ENCODE data around the gene ANKMY2.
"Not testable (repeated sequence)": the region's sequence is repeated elsewhere in the genome, so short reads cannot be mapped to it uniquely, and the experiment has no call there.

The ANKMY2 gene

DNA sequence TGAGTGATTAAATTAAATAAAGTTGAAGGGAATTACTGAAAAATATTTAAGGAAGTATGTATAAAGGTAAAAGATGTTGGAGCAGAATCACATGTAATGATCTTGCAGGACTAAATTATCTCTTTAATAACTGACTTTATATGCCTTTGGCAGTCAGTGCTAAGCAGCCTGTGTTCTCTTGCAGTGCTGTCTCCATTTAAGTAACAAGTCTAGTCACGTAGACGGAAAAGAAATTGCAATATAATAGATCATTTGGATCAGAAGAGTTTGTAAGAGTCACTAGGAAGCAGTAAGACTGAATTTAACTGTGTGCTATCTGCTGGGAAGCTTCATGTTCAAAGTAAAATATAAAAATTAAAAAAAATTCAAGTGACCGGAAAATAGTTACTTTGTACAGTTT is 21.8 kb upstream of the ANKMY2 start:
- H4K8ac ChIP-seq (ENCODE audit: low read length) = no peak overlapping the region
- H3K9me3 ChIP-seq (ENCODE audit: control insufficient read depth, low read length) = no peaks in the 10 kb centered on the region
- H3K4me2 ChIP-seq (ENCODE audit: low read length, poor library complexity, severe bottlenecking) = no peak overlapping the region
- WGBS = 94% methylated on average over 3 of the region's 3 CpGs
- no peak overlapping the region for H2BK12ac ChIP-seq (ENCODE audit: low read length in 2 of 2)
- no peak overlapping the region for H2AK5ac ChIP-seq (ENCODE audit: low read length, severe bottlenecking)
- peaks cover 11% of the 10 kb centered on the region for H3K79me1 ChIP-seq (replicated peaks; ENCODE audit: low read length, poor library complexity, severe bottlenecking)
- no peak for DNase-seq
- no peak overlapping the region for H3K18ac ChIP-seq (ENCODE audit: low read depth in 1 of 2, low read length in 2 of 2)
- H3K27me3 ChIP-seq (ENCODE audit: control insufficient read depth in 1 of 2, insufficient read depth in 1 of 2, low read length in 2 of 2) = no peaks in the 10 kb centered on the region
- H3K23ac ChIP-seq (ENCODE audit: low read length in 2 of 2) = no peak overlapping the region
- no peak overlapping the region for H2BK120ac ChIP-seq (ENCODE audit: low read depth, low read length)
- H3K4me1 ChIP-seq (ENCODE audit: control insufficient read depth, insufficient read depth, low read depth, low read length) = peaks cover 5% of the 10 kb centered on the region
- no peak overlapping the region for H2BK5ac ChIP-seq (ENCODE audit: low read depth, low read length, poor library complexity, severe bottlenecking)
- H3K14ac ChIP-seq (ENCODE audit: low read length in 2 of 2) = no peak overlapping the region
- no peak overlapping the region for H3K27ac ChIP-seq (ENCODE audit: low read length, poor library complexity, severe bottlenecking)
- no peak overlapping the region for H2BK15ac ChIP-seq (ENCODE audit: low read depth, poor library complexity, severe bottlenecking)
- H3K36me3 ChIP-seq (ENCODE audit: control insufficient read depth in 1 of 2, insufficient read depth in 2 of 2, low read depth in 1 of 2, low read length in 2 of 2) = peaks cover 8 to 13% of the 10 kb centered on the region in 2 experiments
- H4K91ac ChIP-seq (ENCODE audit: low read length) = no peak overlapping the region
- H3K4me3 ChIP-seq (ENCODE audit: insufficient read depth in 1 of 2, low read depth in 1 of 2, low read length in 2 of 2) = no peak overlapping the region
- H3K9ac ChIP-seq (ENCODE audit: low read length) = peak overlapping the region; percentile 90
- H2AFZ ChIP-seq (ENCODE audit: low read depth, low read length) = no peak overlapping the region
- H3K4ac ChIP-seq (ENCODE audit: low read depth in 1 of 2, low read length in 2 of 2) = no peak overlapping the region

DNA sequence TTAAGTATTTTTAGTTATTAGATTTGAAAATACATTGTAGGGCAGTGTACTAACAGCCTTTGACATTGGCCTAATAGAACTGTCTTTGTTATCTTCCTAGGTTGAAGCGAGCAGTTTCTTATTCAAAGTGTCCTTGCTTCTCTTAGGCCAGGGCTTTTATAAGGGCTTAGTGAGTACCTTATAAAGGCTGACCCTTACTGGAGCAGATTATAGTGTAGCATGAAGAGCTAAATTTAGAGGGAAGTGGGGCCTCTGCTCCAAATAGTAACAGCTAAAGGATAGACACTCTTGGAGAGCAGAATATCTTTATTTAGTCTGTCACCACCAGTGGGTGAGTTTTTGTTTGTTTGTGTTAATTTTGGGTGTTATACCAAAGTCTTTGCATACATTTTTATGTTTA is 16.4 kb upstream of the ANKMY2 start:
- H3K9me3 ChIP-seq (ENCODE audit: control insufficient read depth, low read length) = no peaks in the 10 kb centered on the region
- WGBS = 93% methylated on average over 1 of the region's 1 CpG

DNA sequence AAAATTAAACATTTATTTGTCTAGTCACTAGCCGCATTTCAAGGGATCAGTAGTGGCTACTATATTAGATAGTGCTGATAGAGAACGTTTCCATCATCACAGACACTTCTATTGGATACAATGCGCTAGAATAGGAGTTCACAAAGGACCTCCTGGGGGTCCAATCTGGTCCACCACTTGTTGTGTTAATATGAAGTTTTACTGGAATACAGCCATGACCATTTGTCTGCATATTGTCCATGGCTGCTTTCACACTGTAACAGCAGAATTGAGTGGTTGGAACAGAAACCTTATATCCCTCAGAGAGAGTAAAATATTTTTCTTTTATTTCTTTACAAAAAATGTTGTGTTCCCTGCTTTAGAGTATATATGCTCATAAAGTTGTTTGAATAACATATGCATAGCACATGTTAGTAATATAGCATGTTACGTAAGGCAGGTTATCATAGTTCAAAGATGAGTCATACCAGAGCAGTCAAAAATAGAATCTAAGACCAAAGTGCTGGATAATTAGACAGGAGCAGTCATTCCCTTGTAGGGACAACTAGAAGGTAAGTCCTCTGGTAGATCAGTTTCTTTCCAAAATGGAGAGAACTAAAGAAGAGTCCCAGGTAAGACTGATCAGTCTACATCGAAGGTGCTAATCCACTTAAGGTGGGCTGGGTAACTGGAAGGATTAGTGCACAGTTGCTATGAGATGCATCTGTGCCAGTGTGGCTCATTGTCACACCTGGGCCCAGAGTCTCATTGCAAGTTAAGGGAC is 15.3 kb upstream of the ANKMY2 start:
- Histone ChIP-seq H3K4me2 (ENCODE audit: low read length, poor library complexity, severe bottlenecking) (no peak overlapping the region), H3K14ac (ENCODE audit: low read length in 2 of 2) (no peak overlapping the region), H3K27ac (ENCODE audit: low read length, poor library complexity, severe bottlenecking) (no peak overlapping the region), H3K9ac (ENCODE audit: low read length) (no peak overlapping the region), H2BK12ac (ENCODE audit: low read length in 2 of 2) (no peak overlapping the region), H3K9me3 (ENCODE audit: control insufficient read depth, low read length) (no peaks in the 10 kb centered on the region), H2AFZ (ENCODE audit: low read depth, low read length) (no peak overlapping the region), H3K18ac (ENCODE audit: low read depth in 1 of 2, low read length in 2 of 2) (peak overlapping the region in 1 of 2 experiments; percentile 59), H2BK5ac (ENCODE audit: low read depth, low read length, poor library complexity, severe bottlenecking) (no peak overlapping the region), H3K79me1 (replicated peaks; ENCODE audit: low read length, poor library complexity, severe bottlenecking) (peaks cover 12% of the 10 kb centered on the region), H4K8ac (ENCODE audit: low read length) (no peak overlapping the region), H3K36me3 (ENCODE audit: control insufficient read depth in 1 of 2, insufficient read depth in 2 of 2, low read depth in 1 of 2, low read length in 2 of 2) (peaks cover 0 to 10% of the 10 kb centered on the region in 2 experiments), H2BK15ac (ENCODE audit: low read depth, poor library complexity, severe bottlenecking) (no peak overlapping the region), H2AK5ac (ENCODE audit: low read length, severe bottlenecking) (no peak overlapping the region), H3K4ac (ENCODE audit: low read depth in 1 of 2, low read length in 2 of 2) (no peak overlapping the region), H3K27me3 (ENCODE audit: control insufficient read depth in 1 of 2, insufficient read depth in 1 of 2, low read length in 2 of 2) (no peaks in the 10 kb centered on the region), H3K23ac (ENCODE audit: low read length in 2 of 2) (no peak overlapping the region), H3K4me1 (ENCODE audit: control insufficient read depth, insufficient read depth, low read depth, low read length) (peaks cover 2% of the 10 kb centered on the region), H3K4me3 (ENCODE audit: insufficient read depth in 1 of 2, low read depth in 1 of 2, low read length in 2 of 2) (peak overlapping the region in 1 of 2 experiments; percentile 36), H4K91ac (ENCODE audit: low read length) (no peak overlapping the region), H2BK120ac (ENCODE audit: low read depth, low read length) (no peak overlapping the region)
- 70% methylated on average over 4 of the region's 5 CpGs for WGBS
- DNase-seq = peak; percentile 67

More for the DNA sequence above, 16.4 kb upstream of the ANKMY2 start:
- Histone ChIP-seq H3K4me2 (ENCODE audit: low read length, poor library complexity, severe bottlenecking) (no peak overlapping the region), H4K91ac (ENCODE audit: low read length) (no peak overlapping the region), H3K27ac (ENCODE audit: low read length, poor library complexity, severe bottlenecking) (no peak overlapping the region), H2BK120ac (ENCODE audit: low read depth, low read length) (no peak overlapping the region), H3K36me3 (ENCODE audit: control insufficient read depth in 1 of 2, insufficient read depth in 2 of 2, low read depth in 1 of 2, low read length in 2 of 2) (peaks cover 6 to 10% of the 10 kb centered on the region in 2 experiments), H2BK15ac (ENCODE audit: low read depth, poor library complexity, severe bottlenecking) (no peak overlapping the region), H3K14ac (ENCODE audit: low read length in 2 of 2) (no peak overlapping the region), H2AK5ac (ENCODE audit: low read length, severe bottlenecking) (no peak overlapping the region), H4K8ac (ENCODE audit: low read length) (no peak overlapping the region), H2AFZ (ENCODE audit: low read depth, low read length) (no peak overlapping the region), H3K4ac (ENCODE audit: low read depth in 1 of 2, low read length in 2 of 2) (no peak overlapping the region), H2BK5ac (ENCODE audit: low read depth, low read length, poor library complexity, severe bottlenecking) (no peak overlapping the region), H3K27me3 (ENCODE audit: control insufficient read depth in 1 of 2, insufficient read depth in 1 of 2, low read length in 2 of 2) (no peaks in the 10 kb centered on the region), H2BK12ac (ENCODE audit: low read length in 2 of 2) (no peak overlapping the region), H3K79me1 (replicated peaks; ENCODE audit: low read length, poor library complexity, severe bottlenecking) (peaks cover 12% of the 10 kb centered on the region), H3K4me1 (ENCODE audit: control insufficient read depth, insufficient read depth, low read depth, low read length) (peaks cover 2% of the 10 kb centered on the region), H3K4me3 (ENCODE audit: insufficient read depth in 1 of 2, low read depth in 1 of 2, low read length in 2 of 2) (no peak overlapping the region), H3K9ac (ENCODE audit: low read length) (no peak overlapping the region), H3K18ac (ENCODE audit: low read depth in 1 of 2, low read length in 2 of 2) (no peak overlapping the region), H3K23ac (ENCODE audit: low read length in 2 of 2) (no peak overlapping the region)
- DNase-seq = peak; percentile 19

DNA sequence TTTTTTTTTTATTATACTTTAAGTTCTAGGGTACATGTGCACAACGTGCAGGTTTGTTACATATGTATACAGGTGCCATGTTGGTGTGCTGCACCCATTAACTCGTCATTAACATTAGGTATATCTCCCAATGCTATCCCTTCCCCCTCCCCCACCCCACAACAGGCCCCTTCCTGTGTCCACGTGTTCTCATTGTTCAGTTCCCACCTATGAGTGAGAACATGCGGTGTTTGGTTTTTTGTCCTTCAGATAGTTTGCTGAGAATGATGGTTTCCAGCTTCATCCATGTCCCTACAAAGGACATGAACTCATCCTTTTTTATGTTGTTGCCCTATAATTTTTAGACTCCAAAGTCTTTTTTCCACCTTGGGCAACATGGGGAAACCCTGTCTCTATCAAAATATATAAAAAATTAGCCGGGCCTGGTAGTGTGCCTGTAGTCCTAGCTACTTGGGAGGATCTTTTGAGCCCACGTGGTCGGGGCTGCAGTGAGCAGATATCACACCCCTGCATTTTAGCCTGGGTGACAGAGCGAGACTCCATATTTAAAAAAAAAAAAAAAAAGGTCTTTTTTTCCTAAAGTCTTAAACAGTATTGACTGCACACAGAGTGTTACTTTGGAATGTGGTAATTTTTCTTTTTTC is 14.4 kb upstream of the ANKMY2 start:
- H3K4ac ChIP-seq (ENCODE audit: low read depth in 1 of 2, low read length in 2 of 2); H3K27me3 ChIP-seq (ENCODE audit: control insufficient read depth in 1 of 2, insufficient read depth in 1 of 2, low read length in 2 of 2); H3K4me2 ChIP-seq (ENCODE audit: low read length, poor library complexity, severe bottlenecking); H3K14ac ChIP-seq (ENCODE audit: low read length in 2 of 2); H4K8ac ChIP-seq (ENCODE audit: low read length); H3K36me3 ChIP-seq (ENCODE audit: control insufficient read depth in 1 of 2, insufficient read depth in 2 of 2, low read depth in 1 of 2, low read length in 2 of 2); H2AK5ac ChIP-seq (ENCODE audit: low read length, severe bottlenecking); DNase-seq; H2BK5ac ChIP-seq (ENCODE audit: low read depth, low read length, poor library complexity, severe bottlenecking); H3K9me3 ChIP-seq (ENCODE audit: control insufficient read depth, low read length); H3K4me3 ChIP-seq (ENCODE audit: insufficient read depth in 1 of 2, low read depth in 1 of 2, low read length in 2 of 2); H3K27ac ChIP-seq (ENCODE audit: low read length, poor library complexity, severe bottlenecking); H3K4me1 ChIP-seq (ENCODE audit: control insufficient read depth, insufficient read depth, low read depth, low read length); H2BK15ac ChIP-seq (ENCODE audit: low read depth, poor library complexity, severe bottlenecking); H3K18ac ChIP-seq (ENCODE audit: low read depth in 1 of 2, low read length in 2 of 2); H3K23ac ChIP-seq (ENCODE audit: low read length in 2 of 2); H2AFZ ChIP-seq (ENCODE audit: low read depth, low read length); H2BK12ac ChIP-seq (ENCODE audit: low read length in 2 of 2); H3K9ac ChIP-seq (ENCODE audit: low read length); H4K91ac ChIP-seq (ENCODE audit: low read length); H2BK120ac ChIP-seq (ENCODE audit: low read depth, low read length): not testable (repeated sequence)
- peaks cover 12% of the 10 kb centered on the region for H3K79me1 ChIP-seq (replicated peaks; ENCODE audit: low read length, poor library complexity, severe bottlenecking)
- 81% methylated on average over 5 of the region's 8 CpGs for WGBS
